GM23338 (cell line): ENCODE measurements around the gene TMEM221. TPM values are rescaled to one million over a fixed set of nuclear protein-coding genes. Genes with fewer than 3 reads are reported as not detected.

Source experiments
- ATAC-seq: fragments of 200-7000 bp; cut with Tn5 transposase; 3 replicates; pipeline ENCODE4 v1.9.1; 2020
- DNase-seq: peaks from one replicate; pipeline ENCODE4 v3.0.0-alpha.2; 2015; ENCODE audit warnings: low spot score
- H2AFZ ChIP-seq: fragments of 200-600 bp; sonication (generic); 2 replicates; pipeline ENCODE4 v1.8.0; 2016; ENCODE audit warnings: antibody characterized with exemption, mild to moderate bottlenecking, moderate library complexity
- H3F3A ChIP-seq: fragments of 200-600 bp; sonication (generic); replicated peaks from 2 replicates; pipeline ENCODE4 v1.8.0; 2017; ENCODE audit warnings: antibody characterized with exemption, mixed run types, low read depth
- H3K27ac ChIP-seq: fragments of 200-600 bp; sonication (generic); 2 replicates; pipeline ENCODE4 v1.6.1; 2016; ENCODE audit warnings: low read depth
- H3K27me3 ChIP-seq: fragments of 200-600 bp; sonication (generic); 2 replicates; pipeline ENCODE4 v1.8.0; 2016; ENCODE audit warnings: mild to moderate bottlenecking, mixed run types, moderate library complexity; ENCODE audit not compliant: insufficient read depth
- H3K36me3 ChIP-seq: fragments of 200-600 bp; sonication (generic); 2 replicates; pipeline ENCODE4 v1.8.0; 2016; ENCODE audit warnings: mild to moderate bottlenecking; ENCODE audit not compliant: insufficient read depth
- H3K4me1 ChIP-seq: fragments of 200-600 bp; sonication (generic); 2 replicates; pipeline ENCODE4 v1.8.0; 2016; ENCODE audit warnings: mild to moderate bottlenecking, moderate library complexity; ENCODE audit not compliant: insufficient read depth
- H3K4me2 ChIP-seq: fragments of 200-600 bp; sonication (generic); 2 replicates; pipeline ENCODE4 v1.7.1; 2017; ENCODE audit warnings: mixed run types
- H3K4me3 ChIP-seq: fragments of 200-600 bp; sonication (generic); 2 replicates; pipeline ENCODE4 v1.6.1; 2016; ENCODE audit warnings: mixed run types
- H3K79me2 ChIP-seq: fragments of 200-600 bp; sonication (generic); replicated peaks from 2 replicates; pipeline ENCODE4 v1.8.0; 2017; ENCODE audit warnings: mild to moderate bottlenecking; ENCODE audit not compliant: insufficient read depth
- H3K9me2 ChIP-seq: fragments of 200-600 bp; sonication (generic); 2 replicates; pipeline ENCODE4 v1.8.0; 2017; ENCODE audit not compliant: insufficient read depth
- H4K20me1 ChIP-seq: fragments of 200-600 bp; sonication (generic); replicated peaks from 2 replicates; pipeline ENCODE4 v1.8.0; 2017; ENCODE audit warnings: mild to moderate bottlenecking; ENCODE audit not compliant: insufficient read depth
- H3K27ac Mint-ChIP-seq: 2 replicates; pipeline ENCODE4 v1.8.0; 2020; ENCODE audit warnings: inconsistent platforms, mild to moderate bottlenecking, moderate library complexity, mixed read lengths
- H3K27me3 Mint-ChIP-seq: 3 replicates; pipeline ENCODE4 v1.8.0; 2022; ENCODE audit warnings: low read depth, mild to moderate bottlenecking, moderate library complexity, mixed read lengths, inconsistent platforms; ENCODE audit not compliant: insufficient read depth, poor library complexity
- H3K36me3 Mint-ChIP-seq: 3 replicates; pipeline ENCODE4 v1.8.0; 2021; ENCODE audit warnings: low read depth, mild to moderate bottlenecking, inconsistent platforms, moderate library complexity, mixed read lengths
- H3K4me1 Mint-ChIP-seq: 3 replicates; pipeline ENCODE4 v1.8.0; 2020; ENCODE audit warnings: mild to moderate bottlenecking, inconsistent platforms, mixed read lengths
- H3K4me3 Mint-ChIP-seq: 3 replicates; pipeline ENCODE4 v1.8.0; 2021; ENCODE audit warnings: moderate library complexity, mild to moderate bottlenecking, inconsistent platforms, mixed read lengths
- H3K9me3 Mint-ChIP-seq: 3 replicates; pipeline ENCODE4 v1.8.0; 2020; ENCODE audit warnings: moderate library complexity, mild to moderate bottlenecking, inconsistent platforms, mixed read lengths
- CREB1 ChIP-seq: fragments of 250-450 bp; sonication (Bioruptor Pico); IDR thresholded peaks from 2 replicates; pipeline ENCODE4 v1.5.0; 2020; ENCODE audit warnings: low read depth, mild to moderate bottlenecking, moderate library complexity
- EZH2 ChIP-seq: fragments of 200-600 bp; sonication (generic); IDR thresholded peaks from one replicate; pipeline ENCODE4 v1.8.0; 2017; ENCODE audit warnings: antibody characterized with exemption, mild to moderate bottlenecking, low read depth; ENCODE audit not compliant: unreplicated experiment
- EZH2phosphoT487 ChIP-seq: fragments of 200-600 bp; sonication (generic); IDR thresholded peaks from one replicate; pipeline ENCODE4 v1.8.1; 2018; ENCODE audit warnings: antibody characterized with exemption; ENCODE audit not compliant: unreplicated experiment
- JUNB ChIP-seq: IDR thresholded peaks from one replicate; pipeline ENCODE4 v1.6.1; 2016; ENCODE audit warnings: antibody characterized with exemption; ENCODE audit not compliant: unreplicated experiment
- NANOG ChIP-seq: IDR thresholded peaks from 2 replicates; pipeline ENCODE4 v1.6.1; 2016; ENCODE audit warnings: antibody characterized with exemption, borderline replicate concordance
- POLR2AphosphoS5 ChIP-seq: IDR thresholded peaks from 2 replicates; pipeline ENCODE4 v1.6.1; 2016; ENCODE audit warnings: antibody characterized with exemption, low read depth
- ZNF114 ChIP-seq: fragments of 250-450 bp; sonication (Bioruptor Pico); IDR thresholded peaks from 2 replicates; pipeline ENCODE4 v1.5.0; 2020; ENCODE audit warnings: mild to moderate bottlenecking, moderate library complexity
- ZNF331 ChIP-seq: fragments of 250-450 bp; sonication (Bioruptor Pico); IDR thresholded peaks from 2 replicates; pipeline ENCODE4 v1.5.0; 2020; ENCODE audit warnings: low read depth, mild to moderate bottlenecking, moderate library complexity
- polyA plus RNA-seq: library from polyadenylated mRNA; unstranded; fragments of >200 nt; fragmentation: Nextera tagmentation; extraction: Ambion mirVana; gene quantifications from 2 replicates; pipeline ENCODE4 v1.2.1, GENCODE V29; 2016
- total RNA-seq: library from RNA; depleted of rRNA; stranded (reverse); fragments of >200 nt; shearing (Covaris generic); gene quantifications from 2 replicates; pipeline ENCODE4 v1.2.3, GENCODE V29; 2014
- TF ChIP-seq, protein P1 (sequence below): IDR thresholded peaks from 2 replicates; pipeline ENCODE4 v1.6.1; 2016; ENCODE audit warnings: antibody characterized with exemption
- TF ChIP-seq, protein P2 (sequence below): fragments of 250-450 bp; sonication (Bioruptor Pico); IDR thresholded peaks from 2 replicates; pipeline ENCODE4 v1.5.0; 2020; ENCODE audit warnings: mild to moderate bottlenecking, moderate library complexity
- TF ChIP-seq, protein P3 (sequence below): IDR thresholded peaks from one replicate; pipeline ENCODE4 v1.6.1; 2018; ENCODE audit warnings: antibody characterized with exemption; ENCODE audit not compliant: unreplicated experiment

Gene TMEM221
- total and polyA plus RNA-seq, 2 experiments from 2014 or later = 0.40 to 0.90 TPM

DNA sequence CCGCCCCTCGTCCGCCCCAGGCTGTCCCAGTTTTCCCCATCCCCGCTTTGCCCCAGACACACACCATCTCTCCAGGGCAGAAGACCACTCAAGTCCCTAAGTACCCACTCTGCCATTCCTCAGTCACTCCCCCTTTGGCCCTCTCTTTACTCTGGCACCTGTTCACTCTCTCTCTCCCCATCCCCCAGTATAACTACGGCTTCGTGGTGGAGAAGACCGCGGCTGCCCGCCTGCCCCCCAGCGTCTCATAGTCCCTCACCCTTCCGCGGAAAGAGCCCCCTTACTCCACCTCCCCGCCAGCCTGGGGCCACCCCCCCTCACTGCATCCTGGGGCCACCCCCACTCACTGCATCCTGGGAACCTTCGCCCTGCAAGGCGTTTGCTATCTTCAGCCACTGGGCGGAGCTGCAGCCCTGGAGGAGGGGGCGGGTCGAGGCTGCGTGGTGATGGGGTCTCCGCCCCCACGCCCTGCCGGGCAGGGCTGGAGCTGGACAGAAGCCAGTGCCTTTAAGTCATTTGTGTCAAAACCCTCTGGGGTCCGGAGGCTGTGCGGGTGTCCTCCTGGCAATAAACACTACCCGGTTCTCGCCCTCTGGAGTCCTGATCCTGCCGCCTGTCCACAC lies 23.6 kb downstream of the TMEM221 start (continued):
- no peak for TF ChIP-seq JUNB
- TF ChIP-seq ZNF114 (CRISPR knock-in tag) = no peak
- TF ChIP-seq, protein P1, sequence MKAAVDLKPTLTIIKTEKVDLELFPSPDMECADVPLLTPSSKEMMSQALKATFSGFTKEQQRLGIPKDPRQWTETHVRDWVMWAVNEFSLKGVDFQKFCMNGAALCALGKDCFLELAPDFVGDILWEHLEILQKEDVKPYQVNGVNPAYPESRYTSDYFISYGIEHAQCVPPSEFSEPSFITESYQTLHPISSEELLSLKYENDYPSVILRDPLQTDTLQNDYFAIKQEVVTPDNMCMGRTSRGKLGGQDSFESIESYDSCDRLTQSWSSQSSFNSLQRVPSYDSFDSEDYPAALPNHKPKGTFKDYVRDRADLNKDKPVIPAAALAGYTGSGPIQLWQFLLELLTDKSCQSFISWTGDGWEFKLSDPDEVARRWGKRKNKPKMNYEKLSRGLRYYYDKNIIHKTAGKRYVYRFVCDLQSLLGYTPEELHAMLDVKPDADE = no peak
- TF ChIP-seq EZH2 = no peak

DNA sequence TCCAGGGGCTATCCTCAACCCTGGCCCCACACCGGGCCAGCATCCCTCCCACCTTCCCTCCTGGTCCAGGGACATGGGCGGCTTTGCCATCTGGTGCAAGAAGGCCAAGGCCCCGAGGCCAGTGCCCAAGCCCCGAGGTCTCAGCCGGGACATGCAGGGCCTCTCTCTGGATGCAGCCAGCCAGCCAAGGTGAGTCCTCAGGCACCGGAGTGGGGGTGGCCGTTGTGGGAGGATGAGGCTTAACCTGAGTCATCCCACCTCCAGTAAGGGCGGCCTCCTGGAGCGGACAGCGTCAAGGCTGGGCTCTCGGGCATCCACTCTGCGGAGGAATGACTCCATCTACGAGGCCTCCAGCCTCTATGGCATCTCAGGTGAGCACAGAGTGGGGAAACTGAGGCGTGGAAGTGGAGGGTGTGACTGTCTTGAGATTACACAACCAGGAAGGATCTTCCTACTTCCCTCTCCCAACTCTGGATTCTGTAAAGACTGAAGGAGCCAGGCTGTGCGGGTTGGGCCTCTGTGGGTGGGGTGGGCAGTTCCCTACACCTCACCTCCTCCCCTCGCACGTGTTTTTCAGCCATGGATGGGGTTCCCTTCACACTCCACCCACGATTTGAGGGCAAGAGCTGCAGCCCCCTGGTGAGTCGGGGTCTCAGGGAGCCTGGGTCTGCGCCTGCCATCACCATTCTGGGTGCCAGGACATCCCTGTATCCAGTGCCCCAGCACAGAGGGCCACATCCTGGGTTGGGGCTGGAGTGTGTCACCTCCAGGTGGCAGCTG lies 24.8 kb downstream of the TMEM221 start:
- H3K9me2 ChIP-seq = no peaks in the 10 kb centered on the region
- no peak for DNase-seq
- no peaks in the 10 kb centered on the region for H4K20me1 ChIP-seq
- no peak overlapping the region for H3K4me2 ChIP-seq
- H3K36me3 Mint-ChIP-seq = no peaks in the 10 kb centered on the region; the same call in 1 of the 3 replicates
- H3K27ac Mint-ChIP-seq = peak overlapping the region; percentile 67; the same call in 1 of the 2 replicates
- no peaks in the 10 kb centered on the region for H3K79me2 ChIP-seq
- no peak overlapping the region for H2AFZ ChIP-seq
- H3K27me3 Mint-ChIP-seq = peaks cover 8% of the 10 kb centered on the region
- peaks cover 14% of the 10 kb centered on the region; the same call in 1 of the 2 replicates for H3K4me1 ChIP-seq
- ATAC-seq = no peak
- no peaks in the 10 kb centered on the region for H3K9me3 Mint-ChIP-seq
- H3K27ac ChIP-seq = no peak overlapping the region
- peak overlapping the region; percentile 36; the same call in 2 of the 3 replicates for H3K4me3 Mint-ChIP-seq
- H3K27me3 ChIP-seq = no peaks in the 10 kb centered on the region
- H3K36me3 ChIP-seq = no peaks in the 10 kb centered on the region
- H3K4me3 ChIP-seq = no peak overlapping the region
- H3K4me1 Mint-ChIP-seq = peaks cover 20% of the 10 kb centered on the region
- H3F3A ChIP-seq = 0 out of 2 replicates have a peak, but pooled peaks cover 4% of the 10 kb centered on the region
- TF ChIP-seq POLR2AphosphoS5 (no peak), EZH2 (no peak), ZNF114 (CRISPR knock-in tag) (no peak), NANOG (no peak), CREB1 (CRISPR knock-in tag) (no peak), ZNF331 (CRISPR knock-in tag) (no peak), JUNB (no peak), EZH2phosphoT487 (no peak)
- TF ChIP-seq, protein P1 = no peak
- TF ChIP-seq, protein P2, sequence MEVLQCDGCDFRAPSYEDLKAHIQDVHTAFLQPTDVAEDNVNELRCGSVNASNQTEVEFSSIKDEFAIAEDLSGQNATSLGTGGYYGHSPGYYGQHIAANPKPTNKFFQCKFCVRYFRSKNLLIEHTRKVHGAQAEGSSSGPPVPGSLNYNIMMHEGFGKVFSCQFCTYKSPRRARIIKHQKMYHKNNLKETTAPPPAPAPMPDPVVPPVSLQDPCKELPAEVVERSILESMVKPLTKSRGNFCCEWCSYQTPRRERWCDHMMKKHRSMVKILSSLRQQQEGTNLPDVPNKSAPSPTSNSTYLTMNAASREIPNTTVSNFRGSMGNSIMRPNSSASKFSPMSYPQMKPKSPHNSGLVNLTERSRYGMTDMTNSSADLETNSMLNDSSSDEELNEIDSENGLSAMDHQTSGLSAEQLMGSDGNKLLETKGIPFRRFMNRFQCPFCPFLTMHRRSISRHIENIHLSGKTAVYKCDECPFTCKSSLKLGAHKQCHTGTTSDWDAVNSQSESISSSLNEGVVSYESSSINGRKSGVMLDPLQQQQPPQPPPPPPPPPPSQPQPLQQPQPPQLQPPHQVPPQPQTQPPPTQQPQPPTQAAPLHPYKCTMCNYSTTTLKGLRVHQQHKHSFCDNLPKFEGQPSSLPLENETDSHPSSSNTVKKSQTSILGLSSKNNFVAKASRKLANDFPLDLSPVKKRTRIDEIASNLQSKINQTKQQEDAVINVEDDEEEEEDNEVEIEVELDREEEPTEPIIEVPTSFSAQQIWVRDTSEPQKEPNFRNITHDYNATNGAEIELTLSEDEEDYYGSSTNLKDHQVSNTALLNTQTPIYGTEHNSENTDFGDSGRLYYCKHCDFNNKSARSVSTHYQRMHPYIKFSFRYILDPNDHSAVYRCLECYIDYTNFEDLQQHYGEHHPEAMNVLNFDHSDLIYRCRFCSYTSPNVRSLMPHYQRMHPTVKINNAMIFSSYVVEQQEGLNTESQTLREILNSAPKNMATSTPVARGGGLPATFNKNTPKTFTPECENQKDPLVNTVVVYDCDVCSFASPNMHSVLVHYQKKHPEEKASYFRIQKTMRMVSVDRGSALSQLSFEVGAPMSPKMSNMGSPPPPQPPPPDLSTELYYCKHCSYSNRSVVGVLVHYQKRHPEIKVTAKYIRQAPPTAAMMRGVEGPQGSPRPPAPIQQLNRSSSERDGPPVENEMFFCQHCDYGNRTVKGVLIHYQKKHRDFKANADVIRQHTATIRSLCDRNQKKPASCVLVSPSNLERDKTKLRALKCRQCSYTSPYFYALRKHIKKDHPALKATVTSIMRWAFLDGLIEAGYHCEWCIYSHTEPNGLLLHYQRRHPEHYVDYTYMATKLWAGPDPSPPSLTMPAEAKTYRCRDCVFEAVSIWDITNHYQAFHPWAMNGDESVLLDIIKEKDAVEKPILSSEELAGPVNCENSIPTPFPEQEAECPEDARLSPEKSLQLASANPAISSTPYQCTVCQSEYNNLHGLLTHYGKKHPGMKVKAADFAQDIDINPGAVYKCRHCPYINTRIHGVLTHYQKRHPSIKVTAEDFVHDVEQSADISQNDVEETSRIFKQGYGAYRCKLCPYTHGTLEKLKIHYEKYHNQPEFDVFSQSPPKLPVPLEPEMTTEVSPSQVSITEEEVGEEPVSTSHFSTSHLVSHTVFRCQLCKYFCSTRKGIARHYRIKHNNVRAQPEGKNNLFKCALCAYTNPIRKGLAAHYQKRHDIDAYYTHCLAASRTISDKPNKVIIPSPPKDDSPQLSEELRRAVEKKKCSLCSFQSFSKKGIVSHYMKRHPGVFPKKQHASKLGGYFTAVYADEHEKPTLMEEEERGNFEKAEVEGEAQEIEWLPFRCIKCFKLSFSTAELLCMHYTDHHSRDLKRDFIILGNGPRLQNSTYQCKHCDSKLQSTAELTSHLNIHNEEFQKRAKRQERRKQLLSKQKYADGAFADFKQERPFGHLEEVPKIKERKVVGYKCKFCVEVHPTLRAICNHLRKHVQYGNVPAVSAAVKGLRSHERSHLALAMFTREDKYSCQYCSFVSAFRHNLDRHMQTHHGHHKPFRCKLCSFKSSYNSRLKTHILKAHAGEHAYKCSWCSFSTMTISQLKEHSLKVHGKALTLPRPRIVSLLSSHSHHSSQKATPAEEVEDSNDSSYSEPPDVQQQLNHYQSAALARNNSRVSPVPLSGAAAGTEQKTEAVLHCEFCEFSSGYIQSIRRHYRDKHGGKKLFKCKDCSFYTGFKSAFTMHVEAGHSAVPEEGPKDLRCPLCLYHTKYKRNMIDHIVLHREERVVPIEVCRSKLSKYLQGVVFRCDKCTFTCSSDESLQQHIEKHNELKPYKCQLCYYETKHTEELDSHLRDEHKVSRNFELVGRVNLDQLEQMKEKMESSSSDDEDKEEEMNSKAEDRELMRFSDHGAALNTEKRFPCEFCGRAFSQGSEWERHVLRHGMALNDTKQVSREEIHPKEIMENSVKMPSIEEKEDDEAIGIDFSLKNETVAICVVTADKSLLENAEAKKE (CRISPR knock-in tag) = no peak
- TF ChIP-seq, protein P3, sequence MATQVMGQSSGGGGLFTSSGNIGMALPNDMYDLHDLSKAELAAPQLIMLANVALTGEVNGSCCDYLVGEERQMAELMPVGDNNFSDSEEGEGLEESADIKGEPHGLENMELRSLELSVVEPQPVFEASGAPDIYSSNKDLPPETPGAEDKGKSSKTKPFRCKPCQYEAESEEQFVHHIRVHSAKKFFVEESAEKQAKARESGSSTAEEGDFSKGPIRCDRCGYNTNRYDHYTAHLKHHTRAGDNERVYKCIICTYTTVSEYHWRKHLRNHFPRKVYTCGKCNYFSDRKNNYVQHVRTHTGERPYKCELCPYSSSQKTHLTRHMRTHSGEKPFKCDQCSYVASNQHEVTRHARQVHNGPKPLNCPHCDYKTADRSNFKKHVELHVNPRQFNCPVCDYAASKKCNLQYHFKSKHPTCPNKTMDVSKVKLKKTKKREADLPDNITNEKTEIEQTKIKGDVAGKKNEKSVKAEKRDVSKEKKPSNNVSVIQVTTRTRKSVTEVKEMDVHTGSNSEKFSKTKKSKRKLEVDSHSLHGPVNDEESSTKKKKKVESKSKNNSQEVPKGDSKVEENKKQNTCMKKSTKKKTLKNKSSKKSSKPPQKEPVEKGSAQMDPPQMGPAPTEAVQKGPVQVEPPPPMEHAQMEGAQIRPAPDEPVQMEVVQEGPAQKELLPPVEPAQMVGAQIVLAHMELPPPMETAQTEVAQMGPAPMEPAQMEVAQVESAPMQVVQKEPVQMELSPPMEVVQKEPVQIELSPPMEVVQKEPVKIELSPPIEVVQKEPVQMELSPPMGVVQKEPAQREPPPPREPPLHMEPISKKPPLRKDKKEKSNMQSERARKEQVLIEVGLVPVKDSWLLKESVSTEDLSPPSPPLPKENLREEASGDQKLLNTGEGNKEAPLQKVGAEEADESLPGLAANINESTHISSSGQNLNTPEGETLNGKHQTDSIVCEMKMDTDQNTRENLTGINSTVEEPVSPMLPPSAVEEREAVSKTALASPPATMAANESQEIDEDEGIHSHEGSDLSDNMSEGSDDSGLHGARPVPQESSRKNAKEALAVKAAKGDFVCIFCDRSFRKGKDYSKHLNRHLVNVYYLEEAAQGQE = no peak
